ENCODE results near the gene PDE6B. TPM values are rescaled to one million over a fixed set of nuclear protein-coding genes. Genes with fewer than 3 reads are reported as not detected.

The PDE6B gene
- total and polyA plus RNA-seq, 7 donors: 0.03 to 0.48 (median 0.31) TPM; not detected in 1

DNA sequence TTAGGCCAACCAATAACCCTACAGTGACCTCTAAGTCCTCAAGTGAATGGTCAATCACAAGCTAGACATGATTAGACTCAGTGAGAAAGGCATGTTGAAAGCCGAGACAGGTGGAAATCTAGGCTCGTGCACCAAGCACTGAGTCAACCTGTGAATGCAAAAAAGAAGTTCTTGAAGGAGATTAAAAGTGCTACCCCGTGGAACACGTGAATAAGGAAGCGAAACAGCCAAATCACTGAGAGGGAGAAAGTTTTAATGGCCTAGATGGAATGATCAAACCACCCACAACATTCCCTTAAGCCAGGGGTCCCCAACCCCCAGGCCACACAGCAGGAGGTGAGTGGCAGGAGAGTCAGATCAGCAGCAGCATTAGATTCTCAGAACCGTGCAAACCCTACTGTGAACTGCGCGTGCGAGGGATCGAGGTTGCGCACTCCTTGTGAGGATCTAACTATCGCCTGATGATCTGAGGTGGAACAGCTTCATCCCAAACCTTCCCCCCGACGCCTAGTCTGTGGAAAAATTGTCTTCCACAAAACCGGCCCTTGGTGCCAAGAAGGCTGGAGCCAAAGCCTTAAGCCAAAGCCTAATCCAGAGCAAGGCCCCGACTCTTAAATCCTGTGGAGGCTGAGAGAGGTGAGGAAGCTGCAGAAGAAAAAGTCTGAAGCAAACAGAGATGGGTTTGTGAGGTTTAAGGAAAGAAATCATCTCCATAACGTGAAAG, 19.5 kb upstream of the PDE6B start:
- peaks cover 0 to 4% (median 2%) of the 10 kb centered on the region in 3 donors for H3K27me3 ChIP-seq (ENCODE audit: insufficient read depth in 3 of 3, low read length in 2 of 3)
- ATAC-seq (no peak), DNase-seq (no peak)
- no peaks in the 10 kb centered on the region for H3K36me3 ChIP-seq (ENCODE audit: insufficient read depth in 1 of 2, low read depth in 1 of 2)
- intact Hi-C loops (cut with DNase I): no loop called here
- no peaks in the 10 kb centered on the region for H3K9me3 ChIP-seq
- no peak overlapping the region for H3K4me3 ChIP-seq
- 65 to 73% (median 72%) methylated on average over 17 of the region's 17 CpGs for WGBS, 3 donors
- no peaks in the 10 kb centered on the region for H3K4me1 ChIP-seq
- H3K27ac ChIP-seq: no peak overlapping the region
- TF ChIP-seq, protein P1, sequence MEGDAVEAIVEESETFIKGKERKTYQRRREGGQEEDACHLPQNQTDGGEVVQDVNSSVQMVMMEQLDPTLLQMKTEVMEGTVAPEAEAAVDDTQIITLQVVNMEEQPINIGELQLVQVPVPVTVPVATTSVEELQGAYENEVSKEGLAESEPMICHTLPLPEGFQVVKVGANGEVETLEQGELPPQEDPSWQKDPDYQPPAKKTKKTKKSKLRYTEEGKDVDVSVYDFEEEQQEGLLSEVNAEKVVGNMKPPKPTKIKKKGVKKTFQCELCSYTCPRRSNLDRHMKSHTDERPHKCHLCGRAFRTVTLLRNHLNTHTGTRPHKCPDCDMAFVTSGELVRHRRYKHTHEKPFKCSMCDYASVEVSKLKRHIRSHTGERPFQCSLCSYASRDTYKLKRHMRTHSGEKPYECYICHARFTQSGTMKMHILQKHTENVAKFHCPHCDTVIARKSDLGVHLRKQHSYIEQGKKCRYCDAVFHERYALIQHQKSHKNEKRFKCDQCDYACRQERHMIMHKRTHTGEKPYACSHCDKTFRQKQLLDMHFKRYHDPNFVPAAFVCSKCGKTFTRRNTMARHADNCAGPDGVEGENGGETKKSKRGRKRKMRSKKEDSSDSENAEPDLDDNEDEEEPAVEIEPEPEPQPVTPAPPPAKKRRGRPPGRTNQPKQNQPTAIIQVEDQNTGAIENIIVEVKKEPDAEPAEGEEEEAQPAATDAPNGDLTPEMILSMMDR (IDR thresholded peaks at IDR 0.05): no peak

DNA sequence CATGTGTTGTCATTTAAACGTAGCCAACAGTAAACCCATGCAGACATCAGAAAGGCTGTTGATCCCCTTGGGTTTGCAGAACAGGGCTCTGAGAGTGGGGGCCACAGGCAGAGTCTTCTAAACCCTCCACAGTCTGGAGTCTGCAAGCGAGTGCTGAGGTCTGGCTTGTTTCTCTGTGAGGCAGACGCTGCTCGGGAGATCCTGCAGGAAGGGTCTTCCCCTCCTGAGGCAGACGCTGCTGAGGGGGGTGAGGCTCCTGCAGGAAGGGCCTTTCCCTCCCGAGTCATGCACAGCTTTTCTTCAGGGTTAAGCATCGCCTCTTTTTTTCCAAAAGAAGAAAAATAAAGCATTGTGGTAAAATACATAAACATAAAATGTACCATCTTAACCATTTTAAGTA, 17.1 kb upstream of the PDE6B start:
- 40 to 48% (median 45%) methylated on average over 7 of the region's 7 CpGs for WGBS, 3 donors
- Histone ChIP-seq H3K9me3 (no peaks in the 10 kb centered on the region), H3K36me3 (ENCODE audit: insufficient read depth in 1 of 2, low read depth in 1 of 2) (no peaks in the 10 kb centered on the region), H3K27me3 (ENCODE audit: insufficient read depth in 3 of 3, low read length in 2 of 3) (peaks cover 0 to 11% (median 4%) of the 10 kb centered on the region in 3 donors), H3K4me3 (no peak overlapping the region), H3K27ac (no peak overlapping the region), H3K4me1 (no peaks in the 10 kb centered on the region)
- no peak for ATAC-seq
- intact Hi-C loops (cut with DNase I): no loop called here
- no peak for DNase-seq
- TF ChIP-seq, protein P1 (IDR thresholded peaks at IDR 0.05): no peak

- peaks cover 0 to 11% (median 4%) of the 10 kb centered on the region in 3 donors for H3K27me3 ChIP-seq (ENCODE audit: insufficient read depth in 3 of 3, low read length in 2 of 3)
- 74 to 85% (median 79%) methylated on average over 8 of the region's 8 CpGs for WGBS, 3 donors
Measured at GRCh38 chr4:609400-610050, 15.8 kb upstream of the PDE6B start.

DNA sequence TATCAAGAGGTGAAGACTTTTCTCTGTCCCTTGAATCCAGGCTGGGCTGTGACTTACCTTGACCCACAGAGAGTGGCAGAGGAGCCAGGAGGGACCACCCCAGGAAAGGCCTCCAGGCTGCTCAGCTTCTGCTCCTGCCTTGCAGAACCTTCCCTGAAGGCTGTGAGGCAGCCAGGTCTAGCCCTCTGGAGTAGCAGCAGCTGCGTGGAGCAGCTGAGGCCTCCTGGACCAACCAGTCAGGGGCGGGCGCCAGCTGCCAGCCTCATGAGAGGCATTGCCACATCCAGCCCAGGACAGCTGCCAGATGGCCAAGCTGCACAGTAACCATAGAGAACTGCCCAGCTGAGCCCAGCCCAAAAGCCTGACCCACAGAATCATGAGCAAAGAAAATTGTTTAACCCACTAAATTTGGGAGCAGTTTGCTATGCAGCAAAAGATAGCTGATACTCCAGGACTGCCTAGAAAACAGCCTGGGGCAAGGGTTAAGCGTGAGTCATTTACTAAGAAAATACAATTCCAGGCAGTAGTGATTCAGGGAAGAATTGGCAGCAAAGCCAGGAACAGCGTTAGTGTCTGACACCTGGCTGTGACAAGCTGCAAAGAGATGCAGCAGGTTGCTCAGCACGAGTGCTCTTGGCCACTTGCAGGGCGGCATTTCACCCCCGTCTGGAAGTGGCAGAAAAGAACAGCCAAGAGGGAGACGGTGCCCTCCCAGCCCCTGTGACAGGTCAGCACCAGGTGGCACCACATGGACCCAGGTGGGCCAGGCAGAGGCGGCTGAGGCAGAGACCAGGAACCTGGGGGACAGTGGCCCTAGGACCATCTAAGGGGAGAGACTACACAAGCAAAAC, 14.7 kb upstream of the PDE6B start:
- H3K4me3 ChIP-seq: no peak overlapping the region
- no peaks in the 10 kb centered on the region for H3K9me3 ChIP-seq
- peaks cover 0 to 11% (median 4%) of the 10 kb centered on the region in 3 donors for H3K27me3 ChIP-seq (ENCODE audit: insufficient read depth in 3 of 3, low read length in 2 of 3)
- intact Hi-C loops (cut with DNase I): no loop called here
- no peak for DNase-seq
- WGBS, 3 donors: 20 to 26% (median 22%) methylated on average over 10 of the region's 10 CpGs
- H3K27ac ChIP-seq: no peak overlapping the region
- TF ChIP-seq, protein P1 (IDR thresholded peaks at IDR 0.05): no peak
- no peaks in the 10 kb centered on the region for H3K4me1 ChIP-seq
- ATAC-seq: no peak
- no peaks in the 10 kb centered on the region for H3K36me3 ChIP-seq (ENCODE audit: insufficient read depth in 1 of 2, low read depth in 1 of 2)

More at GRCh38 chr4:609400-610050, 15.8 kb upstream of the PDE6B start:
- Histone ChIP-seq H3K9me3 (no peaks in the 10 kb centered on the region), H3K36me3 (ENCODE audit: insufficient read depth in 1 of 2, low read depth in 1 of 2) (no peaks in the 10 kb centered on the region), H3K4me3 (no peak overlapping the region), H3K27ac (no peak overlapping the region), H3K4me1 (no peaks in the 10 kb centered on the region)
- intact Hi-C loops (cut with DNase I): no loop called here
- ATAC-seq (no peak), DNase-seq (no peak)
- TF ChIP-seq, protein P1 (IDR thresholded peaks at IDR 0.05): no peak

Data from psoas muscle (tissue), 8 donors.